Activated gamma-delta T cell treated with Interleukin-2 at 50 U/mL for 16 hours (primary cell): Measurements from ENCODE around the gene XAGE3.
"Not testable (repeated sequence)": the region's sequence is repeated elsewhere in the genome, so short reads cannot be mapped to it uniquely, and the experiment has no call there.

Source experiments
- DNase-seq: peaks from one replicate; pipeline ENCODE4 v3.0.0-alpha.2; 2020

Gene XAGE3

GRCh38 chrX:52867610-52868348 lies at the start of gene XAGE3:
XAGE3 (minus strand) TSS chrX:52868083; CDS start chrX:52867133, 950 bp downstream.
- DNase-seq: no peak

- DNase-seq: not testable (repeated sequence)
These were observed 46.8 kb upstream of the XAGE3 start for GRCh38 chrX:52914704-52915103.

- DNase-seq: not testable (repeated sequence)
These were observed 45.8 kb upstream of the XAGE3 start for GRCh38 chrX:52913681-52914080.

- DNase-seq: not testable (repeated sequence)
These were observed 41.6 kb upstream of the XAGE3 start for GRCh38 chrX:52909313-52909969.

- DNase-seq: not testable (repeated sequence)
These were observed 40.0 kb upstream of the XAGE3 start for GRCh38 chrX:52907900-52908299.

GRCh38 chrX:52907137-52907536 lies 39.3 kb upstream of the XAGE3 start:
- DNase-seq: not testable (repeated sequence)

GRCh38 chrX:52906072-52906471 lies 38.2 kb upstream of the XAGE3 start:
- not testable (repeated sequence) for DNase-seq

GRCh38 chrX:52905531-52905930 lies 37.6 kb upstream of the XAGE3 start:
- not testable (repeated sequence) for DNase-seq

- not testable (repeated sequence) for DNase-seq
These were observed 29.2 kb upstream of the XAGE3 start, which contains the start of gene FAM156B for GRCh38 chrX:52896855-52897709. FAM156B (plus strand) TSS chrX:52897330; CDS start chrX:52907226, 9,896 bp downstream.

- DNase-seq: not testable (repeated sequence)
These were observed 28.6 kb upstream of the XAGE3 start for GRCh38 chrX:52896438-52896837.

- not testable (repeated sequence) for DNase-seq
These were observed 20.2 kb upstream of the XAGE3 start for GRCh38 chrX:52888090-52888489.

GRCh38 chrX:52887459-52887858 lies 19.6 kb upstream of the XAGE3 start:
- DNase-seq: not testable (repeated sequence)

- DNase-seq: not testable (repeated sequence)
These were observed 8.5 kb upstream of the XAGE3 start for GRCh38 chrX:52876386-52876785.

GRCh38 chrX:52875436-52875835 lies 7.6 kb upstream of the XAGE3 start:
- DNase-seq: not testable (repeated sequence)

GRCh38 chrX:52874661-52875060 lies 6.8 kb upstream of the XAGE3 start:
- no peak for DNase-seq

- DNase-seq: not testable (repeated sequence)
These were observed 5.9 kb upstream of the XAGE3 start for GRCh38 chrX:52873825-52874224.

- no peak for DNase-seq
These were observed 2.2 kb upstream of the XAGE3 start for GRCh38 chrX:52870046-52870445.

GRCh38 chrX:52865343-52865998 lies 2.4 kb downstream of the XAGE3 start:
- DNase-seq: no peak

- not testable (repeated sequence) for DNase-seq
These were observed 10.8 kb downstream of the XAGE3 start for GRCh38 chrX:52856991-52857525.

GRCh38 chrX:52852110-52852860 lies 15.6 kb downstream of the XAGE3 start:
- DNase-seq: no peak

- not testable (repeated sequence) for DNase-seq
These were observed 24.3 kb downstream of the XAGE3 start for GRCh38 chrX:52843619-52844018.
